Gastrocnemius medialis (tissue), 4 donors: ENCODE measurements around the gene ZNF219. TPM values are rescaled to one million over a fixed set of nuclear protein-coding genes. Genes with fewer than 3 reads are reported as not detected.
A peak's percentile ranks its signal among the peaks of the same experiment; 100 is the strongest.

Experiments
- ATAC-seq, 2 donors: fragments of 150-250 bp; one replicate each; pipeline ENCODE4 v1.9.1; 2016
- DNase-seq, 2 donors: peaks; one replicate each; pipeline ENCODE4 v3.0.0-alpha.2; 2019
- H3K27ac ChIP-seq, 4 donors: fragments of 200-600 bp; sonication (generic); 1 replicate in 1 of 4; 2 replicates in 3 of 4; pipeline ENCODE4 v1.5.1; 2016 to 2018; ENCODE audit warnings: mild to moderate bottlenecking in 2 of 4, moderate library complexity in 1 of 4
- H3K27me3 ChIP-seq, 3 donors: fragments of 200-600 bp; sonication (generic) in 2 of 3; 1 replicate in 1 of 3; 2 replicates in 2 of 3; pipeline versions ENCODE4 v1.5.1 to v1.6.0; 2016 to 2019; ENCODE audit warnings: mild to moderate bottlenecking in 1 of 3, moderate library complexity in 1 of 3
- H3K36me3 ChIP-seq, 2 donors: fragments of 200-600 bp; sonication (generic) in 1 of 2; one replicate each; pipeline ENCODE4 v1.5.1; 2017 to 2018
- H3K4me1 ChIP-seq, 2 donors: fragments of 200-600 bp; sonication (generic) in 1 of 2; one replicate each; pipeline ENCODE4 v1.5.1; 2016 to 2017; ENCODE audit warnings: mild to moderate bottlenecking in 2 of 2
- H3K4me3 ChIP-seq, 4 donors: fragments of 200-600 bp; sonication (generic) in 3 of 4; 1 replicate in 1 of 4; 2 replicates in 3 of 4; pipeline ENCODE4 v1.5.1; 2016 to 2019; ENCODE audit warnings: mild to moderate bottlenecking in 2 of 4
- H3K9me3 ChIP-seq, 3 donors: fragments of 200-600 bp; sonication (generic) in 2 of 3; 1 replicate in 1 of 3; 2 replicates in 2 of 3; pipeline ENCODE4 v1.5.1; 2016 to 2019
- POLR2A ChIP-seq, 2 donors: fragments of 450-650 bp; IDR thresholded peaks; one replicate each; pipeline ENCODE4 v1.6.1; 2017; ENCODE audit warnings: antibody characterized with exemption in 2 of 2, mild to moderate bottlenecking in 2 of 2, moderate library complexity in 2 of 2
- in situ Hi-C, 4 donors: fragments of 200-750 bp; cut with MboI; loops; one replicate each; pipeline versions ENCODE4 v1.15.0 to v1.8.0; 2017; ENCODE audit warnings: low sequenced_read_pairs in 4 of 4
- intact Hi-C: fragments of 100-400 bp; cut with DNase I; formaldehyde crosslinking; loops from one replicate; pipeline ENCODE4 v1.15.1; 2023; ENCODE audit warnings: low total_unique reads
- total RNA-seq, 4 donors: library from RNA; depleted of rRNA; stranded (reverse); fragments of >200 nt; gene quantifications; one replicate each; pipeline versions ENCODE4 v1.1.0 to v1.2.3, GENCODE V29; 2016
- TF ChIP-seq, protein P1 (sequence below), 5 experiments: fragments of 450-650 bp in 3 of 5; fragments of 200-600 bp in 2 of 5; sonication (generic) in 2 of 5; IDR thresholded peaks in 4 of 5; conservative IDR thresholded peaks in 1 of 5; 1 replicate in 4 of 5; 2 replicates in 1 of 5; pipeline ENCODE4 v1.5.1; 2016 to 2019; ENCODE audit warnings: antibody characterized with exemption in 5 of 5, mild to moderate bottlenecking in 3 of 5, moderate library complexity in 3 of 5

Gene ZNF219
- total RNA-seq, 4 donors from 2014 or later: 25.9 to 48.9 (median 43.9) TPM

DNA sequence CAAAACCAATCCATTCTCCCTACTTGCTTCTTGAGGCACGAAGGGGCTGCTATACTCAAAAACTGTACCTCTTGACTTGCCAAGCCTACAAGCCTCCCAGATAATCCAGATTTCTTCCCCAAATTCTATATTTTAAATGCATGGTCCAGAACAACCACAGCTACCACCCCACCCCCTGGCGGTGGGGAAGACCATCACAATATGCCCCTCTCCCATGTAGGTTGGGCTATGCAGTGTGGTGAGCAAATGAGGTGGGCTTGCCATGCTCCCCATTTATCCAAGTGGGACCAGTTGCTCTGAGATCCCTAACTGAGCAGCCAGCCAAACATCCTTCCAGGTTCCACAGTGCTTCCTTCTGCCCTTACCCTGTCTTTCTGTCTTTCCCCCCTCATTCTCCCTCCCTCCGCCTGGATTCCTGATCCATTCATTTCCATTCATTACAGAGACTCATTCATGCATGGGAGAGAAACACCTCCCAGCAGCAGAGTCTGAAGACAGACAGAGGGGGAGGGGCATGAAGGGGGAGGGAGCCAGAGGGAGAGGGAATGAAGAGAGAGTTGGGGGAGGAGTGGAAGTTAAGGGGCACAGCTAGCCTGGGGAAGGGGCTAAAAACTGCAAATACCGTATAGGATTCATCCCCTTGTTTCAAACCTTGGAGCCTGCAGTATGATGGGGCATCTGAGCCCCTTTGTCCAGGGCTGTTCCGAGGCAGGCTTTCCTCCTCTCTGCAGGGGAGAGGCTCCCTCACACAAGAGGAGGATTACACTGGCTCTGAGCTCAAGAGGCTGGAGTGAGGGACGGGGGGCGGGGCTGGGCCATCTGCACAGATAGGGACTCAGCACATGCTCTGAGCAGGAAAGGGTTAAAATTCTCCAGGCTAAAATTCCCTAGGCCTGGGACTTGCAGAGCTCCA, 4.4 kb downstream of the ZNF219 start:
- in situ Hi-C loops (loop anchor here in 2 of 4 donors (10.0 kb wide), 1 partner anchor 79 kb away; no protein-coding TSS in a partner anchor), intact Hi-C loops (no loop called here)
- Histone ChIP-seq H3K4me3 (no peak overlapping the region), H3K4me1 (peaks cover 10 to 18% of the 10 kb centered on the region in 2 donors), H3K9me3 (no peaks in the 10 kb centered on the region), H3K27ac (no peak overlapping the region), H3K27me3 (no peaks in the 10 kb centered on the region), H3K36me3 (peaks cover 0 to 35% of the 10 kb centered on the region in 2 donors)
- no peak for ATAC-seq
- TF ChIP-seq, protein P1, sequence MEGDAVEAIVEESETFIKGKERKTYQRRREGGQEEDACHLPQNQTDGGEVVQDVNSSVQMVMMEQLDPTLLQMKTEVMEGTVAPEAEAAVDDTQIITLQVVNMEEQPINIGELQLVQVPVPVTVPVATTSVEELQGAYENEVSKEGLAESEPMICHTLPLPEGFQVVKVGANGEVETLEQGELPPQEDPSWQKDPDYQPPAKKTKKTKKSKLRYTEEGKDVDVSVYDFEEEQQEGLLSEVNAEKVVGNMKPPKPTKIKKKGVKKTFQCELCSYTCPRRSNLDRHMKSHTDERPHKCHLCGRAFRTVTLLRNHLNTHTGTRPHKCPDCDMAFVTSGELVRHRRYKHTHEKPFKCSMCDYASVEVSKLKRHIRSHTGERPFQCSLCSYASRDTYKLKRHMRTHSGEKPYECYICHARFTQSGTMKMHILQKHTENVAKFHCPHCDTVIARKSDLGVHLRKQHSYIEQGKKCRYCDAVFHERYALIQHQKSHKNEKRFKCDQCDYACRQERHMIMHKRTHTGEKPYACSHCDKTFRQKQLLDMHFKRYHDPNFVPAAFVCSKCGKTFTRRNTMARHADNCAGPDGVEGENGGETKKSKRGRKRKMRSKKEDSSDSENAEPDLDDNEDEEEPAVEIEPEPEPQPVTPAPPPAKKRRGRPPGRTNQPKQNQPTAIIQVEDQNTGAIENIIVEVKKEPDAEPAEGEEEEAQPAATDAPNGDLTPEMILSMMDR (IDR thresholded peaks at IDR 0.05 in 4 of 5, conservative IDR thresholded peaks at IDR 0.05 in 1 of 5): no peak
- TF ChIP-seq POLR2A (IDR thresholded peaks at IDR 0.05): no peak
- no peak for DNase-seq

- H3K27ac ChIP-seq: no peak overlapping the region
- intact Hi-C loops: no loop called here
- H3K4me1 ChIP-seq: peaks cover 6 to 15% of the 10 kb centered on the region in 2 donors
- H3K36me3 ChIP-seq: peaks cover 0 to 35% of the 10 kb centered on the region in 2 donors
- H3K9me3 ChIP-seq: no peaks in the 10 kb centered on the region
- no peak overlapping the region for H3K4me3 ChIP-seq
- in situ Hi-C loops: loop anchor here in 2 of 4 donors (10.0 kb wide), 1 partner anchor 78 kb away; no protein-coding TSS in a partner anchor
- ATAC-seq (no peak), DNase-seq (no peak)
- H3K27me3 ChIP-seq: no peaks in the 10 kb centered on the region
- TF ChIP-seq POLR2A (IDR thresholded peaks at IDR 0.05): no peak
- TF ChIP-seq, protein P1 (IDR thresholded peaks at IDR 0.05 in 4 of 5, conservative IDR thresholded peaks at IDR 0.05 in 1 of 5): no peak
Observed at GRCh38 chr14:21093018-21093417, 5.4 kb downstream of the ZNF219 start.

DNA sequence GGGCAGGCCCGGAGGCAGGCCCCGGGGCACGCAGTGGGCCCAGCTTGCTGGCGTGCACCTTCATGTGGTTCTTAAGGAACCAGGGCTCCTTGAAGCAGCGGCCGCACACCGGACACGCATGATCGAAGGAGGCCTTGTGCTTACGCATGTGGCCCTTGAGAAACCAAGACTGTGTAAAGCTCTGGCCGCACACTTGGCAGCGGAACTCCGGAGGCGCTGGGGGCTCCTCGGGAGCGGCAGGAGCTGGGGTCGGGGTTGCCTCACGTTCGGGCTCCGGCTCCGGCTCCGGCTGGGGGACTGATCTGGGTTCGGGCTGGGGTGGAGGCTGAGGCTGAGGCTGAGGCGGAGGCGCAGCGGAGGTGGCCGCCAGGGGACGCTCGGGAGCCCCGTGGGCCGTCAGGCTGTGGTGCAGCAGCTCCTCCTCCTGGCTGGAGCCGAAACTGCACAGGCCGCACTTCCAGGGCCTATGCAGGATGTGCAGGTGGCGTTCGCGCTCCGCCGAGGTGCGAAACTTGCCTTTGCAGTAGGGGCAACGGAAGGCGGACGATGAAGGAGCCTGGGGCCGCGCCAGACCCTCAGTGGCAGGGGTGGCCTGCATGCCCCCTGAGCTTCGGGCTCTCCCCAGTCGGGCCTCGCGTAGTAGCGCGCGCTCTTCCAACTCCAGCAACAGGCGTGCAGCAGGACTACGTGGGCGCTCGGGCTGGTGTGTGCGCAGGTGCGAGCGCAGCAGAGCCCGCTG, 6.0 kb downstream of the ZNF219 start:
- Histone ChIP-seq H3K9me3 (no peaks in the 10 kb centered on the region), H3K4me1 (peaks cover 3 to 14% of the 10 kb centered on the region in 2 donors), H3K4me3 (no peak overlapping the region), H3K27me3 (no peaks in the 10 kb centered on the region), H3K36me3 (peaks cover 0 to 35% of the 10 kb centered on the region in 2 donors), H3K27ac (peak overlapping the region in 2 of 4 donors; percentile 33 to 63)
- in situ Hi-C loops: loop anchor here in 2 of 4 donors (10.0 kb wide), 1 partner anchor 78 kb away; no protein-coding TSS in a partner anchor
- TF ChIP-seq POLR2A (IDR thresholded peaks at IDR 0.05): no peak
- TF ChIP-seq, protein P1 (IDR thresholded peaks at IDR 0.05 in 4 of 5, conservative IDR thresholded peaks at IDR 0.05 in 1 of 5): peak; percentile 100
- intact Hi-C loops: loop anchor here (1.0 kb wide), 3 partner anchors 12 to 78 kb away; no protein-coding TSS in a partner anchor
- DNase-seq: peak; percentile 64 to 74
- peak; percentile 70 to 84 for ATAC-seq

GRCh38 chr14:21091821-21092272, 6.6 kb downstream of the ZNF219 start:
- intact Hi-C loops: loop anchor here (1.0 kb wide), 3 partner anchors 12 to 78 kb away; no protein-coding TSS in a partner anchor
- DNase-seq: no peak
- peaks cover 0 to 35% of the 10 kb centered on the region in 2 donors for H3K36me3 ChIP-seq
- no peaks in the 10 kb centered on the region for H3K9me3 ChIP-seq
- TF ChIP-seq, protein P1 (IDR thresholded peaks at IDR 0.05 in 4 of 5, conservative IDR thresholded peaks at IDR 0.05 in 1 of 5): no peak
- TF ChIP-seq POLR2A (IDR thresholded peaks at IDR 0.05): no peak
- no peak overlapping the region for H3K4me3 ChIP-seq
- peaks cover 0 to 8% of the 10 kb centered on the region in 2 donors for H3K4me1 ChIP-seq
- H3K27ac ChIP-seq: peak overlapping the region in 2 of 4 donors; percentile 33 to 63
- H3K27me3 ChIP-seq: no peaks in the 10 kb centered on the region
- ATAC-seq: no peak
- in situ Hi-C loops: loop anchor here in 2 of 4 donors (10.0 kb wide), 1 partner anchor 77 kb away; no protein-coding TSS in a partner anchor
